IMR-90 (cell line): ENCODE data around the gene AGK. TPM values are rescaled to one million over a fixed set of nuclear protein-coding genes. Genes with fewer than 3 reads are reported as not detected.

Source experiments
- ATAC-seq: fragments of 200-7000 bp; cut with Tn5 transposase; 2 replicates; pipeline ENCODE4 v1.9.1; 2020; ENCODE audit warnings: low read depth, mild to moderate bottlenecking, moderate library complexity
- BruUV-seq: library from RNA; stranded (reverse); fragments of 400-500 nt; replicated peaks from 2 replicates; lab custom pipeline; 2021; lab: Mats Ljungman, UMichigan
- CTCF ChIA-PET: fragments of 300-600 bp; formaldehyde crosslinking; extraction: SDS; loops from one replicate; lab custom pipeline; 2021; ENCODE audit warnings: antibody characterized with exemption; lab: Yijun Ruan, JAX
- POLR2A ChIA-PET: fragments of 300-600 bp; sonication (Branson Sonifier 250); formaldehyde crosslinking; loops from one replicate; lab custom pipeline; 2022; ENCODE audit warnings: antibody characterized with exemption; ENCODE audit not compliant: unreplicated experiment; lab: Charles Lee
- DNase-seq: peaks from one replicate; pipeline ENCODE4 v3.0.0; 2013
- H2AFZ ChIP-seq: replicated peaks from 2 replicates; pipeline ENCODE3; 2013; ENCODE audit warnings: low read length, mild to moderate bottlenecking; ENCODE audit not compliant: poor library complexity
- H2AK5ac ChIP-seq: 2 replicates; pipeline ENCODE4 v1.6.1; 2013; ENCODE audit warnings: low read depth, low read length, inconsistent platforms
- H2AK9ac ChIP-seq: replicated peaks from 2 replicates; pipeline ENCODE3; 2013; ENCODE audit warnings: mild to moderate bottlenecking, low read depth, low read length, moderate library complexity; ENCODE audit not compliant: poor library complexity
- H2BK120ac ChIP-seq: 2 replicates; pipeline ENCODE4 v1.6.1; 2013; ENCODE audit warnings: low read depth, low read length, inconsistent platforms
- H2BK15ac ChIP-seq: 3 replicates; pipeline ENCODE4 v1.6.1; 2013; ENCODE audit warnings: low read depth, low read length, inconsistent platforms
- H2BK20ac ChIP-seq: 2 replicates; pipeline ENCODE4 v1.6.1; 2013; ENCODE audit warnings: low read depth, mild to moderate bottlenecking, inconsistent platforms, low read length, moderate library complexity
- H2BK5ac ChIP-seq: 2 replicates; pipeline ENCODE4 v1.6.1; 2013; ENCODE audit warnings: mild to moderate bottlenecking, low read depth, low read length, inconsistent platforms; ENCODE audit not compliant: poor library complexity, severe bottlenecking
- H3K14ac ChIP-seq: replicated peaks from 2 replicates; pipeline ENCODE4 v1.6.1; 2013; ENCODE audit warnings: low read depth, low read length, inconsistent platforms
- H3K18ac ChIP-seq: 2 replicates; pipeline ENCODE4 v1.6.1; 2013; ENCODE audit warnings: low read depth, low read length, control low read depth
- H3K23ac ChIP-seq: 2 replicates; pipeline ENCODE4 v1.6.1; 2013; ENCODE audit warnings: low read depth, low read length, inconsistent platforms
- H3K27ac ChIP-seq: 2 replicates; pipeline ENCODE4 v1.5.1; 2013; ENCODE audit warnings: mild to moderate bottlenecking, control low read depth, low read length; ENCODE audit not compliant: insufficient read depth
- H3K27me3 ChIP-seq: 2 replicates; pipeline ENCODE4 v1.6.1; 2013; ENCODE audit warnings: low read length; ENCODE audit not compliant: control insufficient read depth, insufficient read depth
- H3K36me3 ChIP-seq: 2 replicates; pipeline ENCODE4 v1.6.1; 2013; ENCODE audit warnings: low read length, mixed read lengths; ENCODE audit not compliant: control insufficient read depth, insufficient read depth
- H3K4ac ChIP-seq: 2 replicates; pipeline ENCODE4 v1.6.1; 2013; ENCODE audit warnings: low read depth, low read length, inconsistent platforms
- H3K4me1 ChIP-seq: 2 replicates; pipeline ENCODE4 v1.6.1; 2013; ENCODE audit warnings: low read length, mixed read lengths; ENCODE audit not compliant: control insufficient read depth, insufficient read depth
- H3K4me2 ChIP-seq: 2 replicates; pipeline ENCODE4 v1.6.1; 2013; ENCODE audit warnings: low read depth, mild to moderate bottlenecking, control low read depth, low read length, moderate library complexity
- H3K4me3 ChIP-seq: 2 replicates; pipeline ENCODE4 v1.5.1; 2013; ENCODE audit warnings: low read depth, mild to moderate bottlenecking, control low read depth, low read length, moderate library complexity; ENCODE audit not compliant: insufficient read depth
- H3K56ac ChIP-seq: 2 replicates; pipeline ENCODE4 v1.6.1; 2013; ENCODE audit warnings: low read length, inconsistent platforms; ENCODE audit not compliant: insufficient read depth; ENCODE audit errors: extremely low read depth
- H3K79me1 ChIP-seq, 2 experiments: 2 replicates each; pipeline ENCODE4 v1.6.1; 2013; ENCODE audit warnings: low read length in 2 of 2, inconsistent platforms in 1 of 2, low read depth in 1 of 2
- H3K9ac ChIP-seq: 2 replicates; pipeline ENCODE4 v1.6.1; 2013; ENCODE audit warnings: low read depth, low read length, control low read depth
- H3K9me1 ChIP-seq: 2 replicates; pipeline ENCODE4 v1.6.1; 2013; ENCODE audit warnings: low read length, inconsistent platforms; ENCODE audit not compliant: insufficient read depth
- H3K9me3 ChIP-seq: 2 replicates; pipeline ENCODE4 v1.6.1; 2013; ENCODE audit warnings: low read length; ENCODE audit not compliant: control insufficient read depth, insufficient read depth
- H4K20me1 ChIP-seq: 2 replicates; pipeline ENCODE4 v1.6.1; 2013; ENCODE audit warnings: low read length, inconsistent platforms; ENCODE audit not compliant: insufficient read depth
- H4K5ac ChIP-seq: 2 replicates; pipeline ENCODE4 v1.6.1; 2013; ENCODE audit warnings: mild to moderate bottlenecking, low read depth, low read length, control low read depth
- H4K8ac ChIP-seq, 2 experiments: 2 replicates each; pipeline ENCODE4 v1.6.1; 2013; ENCODE audit warnings: low read depth in 2 of 2, low read length in 2 of 2, control low read depth in 1 of 2, inconsistent platforms in 1 of 2
- H4K91ac ChIP-seq: 2 replicates; pipeline ENCODE4 v1.6.1; 2013; ENCODE audit warnings: low read depth, low read length, inconsistent platforms; ENCODE audit not compliant: insufficient read depth
- BHLHE40 ChIP-seq: fragments of 150-350 bp; IDR thresholded peaks from 2 replicates; pipeline ENCODE4 v1.6.1; 2016; ENCODE audit warnings: mild to moderate bottlenecking, low read depth, low read length
- CEBPB ChIP-seq: IDR thresholded peaks from 2 replicates; pipeline ENCODE4 v1.6.1; 2012; ENCODE audit warnings: low read depth, low read length, improper control_type of control experiment
- CHD1 ChIP-seq: IDR thresholded peaks from 2 replicates; pipeline ENCODE4 v1.6.1; 2012; ENCODE audit warnings: low read depth, low read length, improper control_type of control experiment
- ELK1 ChIP-seq: fragments of 150-350 bp; IDR thresholded peaks from 2 replicates; pipeline ENCODE4 v1.6.1; 2016; ENCODE audit warnings: low read depth, mild to moderate bottlenecking, low read length, moderate library complexity, borderline replicate concordance
- MAFK ChIP-seq: IDR thresholded peaks from 2 replicates; pipeline ENCODE4 v1.6.1; 2012; ENCODE audit warnings: low read depth, low read length, improper control_type of control experiment
- MAZ ChIP-seq: IDR thresholded peaks from 2 replicates; pipeline ENCODE4 v1.6.1; 2012; ENCODE audit warnings: low read depth, mild to moderate bottlenecking, low read length, improper control_type of control experiment, moderate library complexity, borderline replicate concordance
- MXI1 ChIP-seq: IDR thresholded peaks from 2 replicates; pipeline ENCODE4 v1.6.1; 2012; ENCODE audit warnings: low read depth, mild to moderate bottlenecking, low read length, moderate library complexity, borderline replicate concordance
- NFE2L2 ChIP-seq: fragments of 150-350 bp; IDR thresholded peaks from 2 replicates; pipeline ENCODE4 v1.6.1; 2016; ENCODE audit warnings: low read depth, mild to moderate bottlenecking, low read length
- POLR2A ChIP-seq: IDR thresholded peaks from 2 replicates; pipeline ENCODE4 v1.6.1; 2012; ENCODE audit warnings: mild to moderate bottlenecking, low read depth, low read length
- RAD21 ChIP-seq: IDR thresholded peaks from 2 replicates; pipeline ENCODE4 v1.6.1; 2012; ENCODE audit warnings: low read length, improper control_type of control experiment
- RCOR1 ChIP-seq: IDR thresholded peaks from 2 replicates; pipeline ENCODE4 v1.6.1; 2012; ENCODE audit warnings: mild to moderate bottlenecking, low read length, improper control_type of control experiment; ENCODE audit not compliant: insufficient replicate concordance
- SMC3 ChIP-seq: fragments of 150-350 bp; IDR thresholded peaks from 2 replicates; pipeline ENCODE4 v1.6.1; 2016; ENCODE audit warnings: low read depth, mild to moderate bottlenecking, antibody characterized with exemption, low read length, moderate library complexity
- WGBS, 2 experiments: methylation state at CpG; one replicate each; pipeline versions ENCODE4 v1.1.5 to v1.1.7; 2013; ENCODE audit warnings: missing lambda C conversion rate in 2 of 2; ENCODE audit not compliant: insufficient read length in 1 of 2; ENCODE audit errors: extremely low coverage in 2 of 2; 5-methylcytosine and 5-hydroxymethylcytosine counted together
- dilution Hi-C: fragments of 300-500 bp; cut with HindIII; formaldehyde crosslinking; loops from one replicate; pipeline ENCODE4 v1.14.3; 2018; ENCODE audit warnings: low sequenced_read_pairs; ENCODE audit not compliant: unreplicated experiment
- in situ Hi-C: fragments of 300-500 bp; cut with MboI; formaldehyde crosslinking; loops from 3 replicates; pipeline ENCODE4 v1.14.3; 2019; ENCODE audit warnings: low sequenced_read_pairs, inconsistent platforms, mixed read lengths
- intact Hi-C: fragments of 100-400 bp; cut with micrococcal nuclease; formaldehyde crosslinking; loops from 2 replicates; pipeline ENCODE4 v1.10.0; 2022
- polyA plus RNA-seq, 3 experiments: library from polyadenylated mRNA; depleted of rRNA; stranded (reverse); fragments of >200 nt; gene quantifications; 2 replicates each; pipeline ENCODE4 v1.2.3, GENCODE V29; 2012; ENCODE audit warnings: low replicate concordance in 1 of 3
- total RNA-seq: library from RNA; depleted of rRNA; stranded (reverse); fragments of >200 nt; gene quantifications from 2 replicates; pipeline ENCODE4 v1.2.3, GENCODE V29; 2012

The AGK gene
- total and polyA plus RNA-seq, 2 of the 4 experiments (the other 2 are of a cell fraction), result 35.5 to 37.3 TPM

GRCh38 chr7:141551094-141551781 lies at the start of gene AGK (continued):
- TF ChIP-seq NFE2L2 (no peak), SMC3 (no peak; the same call in 1 of the 2 replicates), POLR2A (peak; percentile 67), ELK1 (no peak), CEBPB (peak; percentile 53)

- in situ Hi-C loops (no loop called here), dilution Hi-C loops (no loop called here), intact Hi-C loops (no loop called here)
- no peak overlapping the region for H3K4me2 ChIP-seq
- no peak overlapping the region for H2AK5ac ChIP-seq
- H3K27me3 ChIP-seq, result no peaks in the 10 kb centered on the region; the same call in 1 of the 2 replicates
- no peaks in the 10 kb centered on the region for H3K9me3 ChIP-seq
- no peak overlapping the region for H4K5ac ChIP-seq
- H3K36me3 ChIP-seq, result no peaks in the 10 kb centered on the region
- no peak overlapping the region for H2BK20ac ChIP-seq
- no CpG with 5 or more reads among the region's 2 CpGs for WGBS, 2 experiments
- ChIA-PET CTCF (no interaction called here), POLR2A (interaction anchor here (0.6 kb wide), 1 partner anchor 9 kb away, joined by 11 read pairs; no protein-coding TSS in a partner anchor)
- no peak for DNase-seq
- ATAC-seq, result no peak
- TF ChIP-seq CHD1 (no peak), CEBPB (no peak), RAD21 (no peak), ELK1 (no peak), RCOR1 (no peak), BHLHE40 (no peak), SMC3 (no peak), MAZ (no peak), MAFK (no peak), MXI1 (no peak)
- no peak overlapping the region for H3K4ac ChIP-seq
- no peak overlapping the region for H2AK9ac ChIP-seq
- H2BK15ac ChIP-seq, result no peak overlapping the region
- no peak overlapping the region for H3K14ac ChIP-seq
- no peaks in the 10 kb centered on the region for H3K79me1 ChIP-seq
- no peak overlapping the region for H2BK120ac ChIP-seq
- H2BK5ac ChIP-seq, result no peak overlapping the region
- H3K9ac ChIP-seq, result no peak overlapping the region
- H2AFZ ChIP-seq, result no peak overlapping the region
- H3K27ac ChIP-seq, result no peak overlapping the region
- no peak overlapping the region for H4K91ac ChIP-seq
- H3K56ac ChIP-seq, result no peak overlapping the region
- no peak overlapping the region for H3K4me3 ChIP-seq
- no peak overlapping the region for H3K23ac ChIP-seq
- no peaks in the 10 kb centered on the region for H3K9me1 ChIP-seq
- H3K4me1 ChIP-seq, result no peaks in the 10 kb centered on the region
- no TSS peak for BruUV-seq
- H4K20me1 ChIP-seq, result no peaks in the 10 kb centered on the region
- no peak overlapping the region for H3K18ac ChIP-seq
- no peak overlapping the region for H4K8ac ChIP-seq
These were observed 49.8 kb upstream of the AGK start for GRCh38 chr7:141501451-141501850.
